Fibroblast of lung (primary cell): ENCODE data around the gene POLR2C. TPM values are rescaled to one million over a fixed set of nuclear protein-coding genes. Genes with fewer than 3 reads are reported as not detected.

Experiments used
- DNase-seq, 2 donors: peaks; one replicate each; pipeline versions ENCODE4 v3.0.0 to v3.0.0-alpha.2; 2010; ENCODE audit warnings: low read depth in 2 of 2
- H2AFZ ChIP-seq: 2 replicates; pipeline ENCODE4 v1.5.1; 2012; ENCODE audit warnings: low read length, control low read depth, inconsistent platforms
- H3K27ac ChIP-seq: 2 replicates; pipeline ENCODE4 v1.5.1; 2011; ENCODE audit warnings: low read length, control low read depth; ENCODE audit not compliant: insufficient read depth
- H3K27me3 ChIP-seq: 2 replicates; pipeline ENCODE4 v1.5.1; 2011; ENCODE audit warnings: mild to moderate bottlenecking, low read length; ENCODE audit not compliant: control insufficient read depth, insufficient read depth
- H3K36me3 ChIP-seq: 2 replicates; pipeline ENCODE4 v1.5.1; 2011; ENCODE audit warnings: low read length; ENCODE audit not compliant: control insufficient read depth, insufficient read depth
- H3K4me1 ChIP-seq: 2 replicates; pipeline ENCODE4 v1.5.1; 2011; ENCODE audit warnings: low read length; ENCODE audit not compliant: control insufficient read depth, insufficient read depth; ENCODE audit errors: extremely low read depth
- H3K4me2 ChIP-seq: 2 replicates; pipeline ENCODE4 v1.5.1; 2011; ENCODE audit warnings: low read length, control low read depth; ENCODE audit not compliant: insufficient read depth; ENCODE audit errors: extremely low read depth
- H3K4me3 ChIP-seq, 4 experiments: fragments of 200-600 bp in 1 of 4; sonication (generic) in 1 of 4; replicated peaks in 1 of 4; 2 replicates each; pipeline ENCODE4 v1.5.1; 2011 to 2016; ENCODE audit warnings: low read length in 4 of 4, low read depth in 3 of 4, mild to moderate bottlenecking in 3 of 4, control low read depth in 2 of 4, inconsistent platforms in 1 of 4, mixed read lengths in 1 of 4; ENCODE audit not compliant: insufficient read depth in 1 of 4; ENCODE audit errors: control extremely low read depth in 1 of 4
- H3K79me2 ChIP-seq: 2 replicates; pipeline ENCODE4 v1.5.1; 2012; ENCODE audit warnings: mild to moderate bottlenecking, low read length, inconsistent platforms; ENCODE audit not compliant: control insufficient read depth, insufficient read depth
- H3K9ac ChIP-seq: 2 replicates; pipeline ENCODE4 v1.5.1; 2011; ENCODE audit warnings: mild to moderate bottlenecking, low read length, control low read depth; ENCODE audit not compliant: insufficient read depth
- H3K9me3 ChIP-seq: 2 replicates; pipeline ENCODE4 v1.5.1; 2012; ENCODE audit warnings: low read depth, low read length; ENCODE audit not compliant: control insufficient read depth, insufficient read depth
- H4K20me1 ChIP-seq: 2 replicates; pipeline ENCODE4 v1.5.1; 2011; ENCODE audit warnings: low read length; ENCODE audit not compliant: control insufficient read depth, insufficient read depth; ENCODE audit errors: extremely low read depth
- EZH2 ChIP-seq: IDR thresholded peaks from 2 replicates; pipeline ENCODE4 v1.5.1; 2012; ENCODE audit warnings: low read length, control low read depth, mild to moderate bottlenecking; ENCODE audit errors: missing control alignments
- polyA plus RNA-seq, 2 donors: library from polyadenylated mRNA; depleted of rRNA in 1 of 2; stranded (reverse) in 1 of 2; unstranded in 1 of 2; fragments of >200 nt; gene quantifications; 2 replicates each; pipeline ENCODE4 v1.2.1, GENCODE V29; 2011 to 2012; ENCODE audit warnings: missing spikeins in 1 of 2
- total RNA-seq: library from RNA; depleted of rRNA; stranded (reverse); fragments of >200 nt; gene quantifications from 2 replicates; pipeline ENCODE4 v1.2.1, GENCODE V29; 2014
- TF ChIP-seq, protein P1 (sequence below), 2 donors: IDR thresholded peaks in 1 of 2; conservative IDR thresholded peaks in 1 of 2; 1 replicate in 1 of 2; 2 replicates in 1 of 2; pipeline ENCODE4 v1.5.1; 2011 to 2012; ENCODE audit warnings: low read length in 2 of 2, control low read depth in 1 of 2, inconsistent platforms in 1 of 2, low read depth in 1 of 2, mild to moderate bottlenecking in 1 of 2

The POLR2C gene
- total and polyA plus RNA-seq, 2 donors (not counting 1 experiment from before 2014, with no cell fraction given) = 84.0 to 106 TPM

DNA sequence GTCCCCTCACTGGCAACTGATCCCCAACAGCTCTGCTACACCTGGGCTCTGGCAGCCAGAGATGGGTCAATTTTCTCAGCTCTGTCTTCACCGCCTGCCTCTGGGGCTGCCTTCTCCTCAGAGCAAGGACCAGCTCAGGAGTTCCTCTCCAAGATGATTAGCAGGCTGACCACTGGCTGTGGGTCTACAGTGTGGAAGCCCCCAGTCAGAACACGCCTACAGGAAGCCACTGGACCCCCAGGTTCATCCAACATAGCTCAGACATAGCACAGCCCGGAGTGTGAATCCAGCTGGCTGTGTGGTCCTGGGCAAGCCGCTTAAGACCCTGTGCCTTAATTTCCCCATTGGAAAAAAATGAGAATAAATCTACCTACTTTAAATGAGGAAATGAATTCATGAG lies 18.9 kb downstream of the POLR2C start:
- no peak overlapping the region for H3K4me3 ChIP-seq
- no peak overlapping the region for H3K27ac ChIP-seq
- no peaks in the 10 kb centered on the region for H3K36me3 ChIP-seq
- H3K27me3 ChIP-seq = no peaks in the 10 kb centered on the region
- no peak for TF ChIP-seq EZH2
- TF ChIP-seq, protein P1, sequence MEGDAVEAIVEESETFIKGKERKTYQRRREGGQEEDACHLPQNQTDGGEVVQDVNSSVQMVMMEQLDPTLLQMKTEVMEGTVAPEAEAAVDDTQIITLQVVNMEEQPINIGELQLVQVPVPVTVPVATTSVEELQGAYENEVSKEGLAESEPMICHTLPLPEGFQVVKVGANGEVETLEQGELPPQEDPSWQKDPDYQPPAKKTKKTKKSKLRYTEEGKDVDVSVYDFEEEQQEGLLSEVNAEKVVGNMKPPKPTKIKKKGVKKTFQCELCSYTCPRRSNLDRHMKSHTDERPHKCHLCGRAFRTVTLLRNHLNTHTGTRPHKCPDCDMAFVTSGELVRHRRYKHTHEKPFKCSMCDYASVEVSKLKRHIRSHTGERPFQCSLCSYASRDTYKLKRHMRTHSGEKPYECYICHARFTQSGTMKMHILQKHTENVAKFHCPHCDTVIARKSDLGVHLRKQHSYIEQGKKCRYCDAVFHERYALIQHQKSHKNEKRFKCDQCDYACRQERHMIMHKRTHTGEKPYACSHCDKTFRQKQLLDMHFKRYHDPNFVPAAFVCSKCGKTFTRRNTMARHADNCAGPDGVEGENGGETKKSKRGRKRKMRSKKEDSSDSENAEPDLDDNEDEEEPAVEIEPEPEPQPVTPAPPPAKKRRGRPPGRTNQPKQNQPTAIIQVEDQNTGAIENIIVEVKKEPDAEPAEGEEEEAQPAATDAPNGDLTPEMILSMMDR (conservative IDR thresholded peaks at IDR 0.05 in 1 of 2, IDR thresholded peaks at IDR 0.05 in 1 of 2; ENCODE audit: low read depth in 1 of 2, low read length in 2 of 2) = no peak
- H3K79me2 ChIP-seq = no peaks in the 10 kb centered on the region
- H4K20me1 ChIP-seq = no peaks in the 10 kb centered on the region
- no peaks in the 10 kb centered on the region for H3K9me3 ChIP-seq
- DNase-seq = no peak
- no peak overlapping the region for H3K9ac ChIP-seq
- H3K4me1 ChIP-seq = peaks cover 16% of the 10 kb centered on the region
- no peak overlapping the region for H2AFZ ChIP-seq
- H3K4me2 ChIP-seq = no peak overlapping the region

DNA sequence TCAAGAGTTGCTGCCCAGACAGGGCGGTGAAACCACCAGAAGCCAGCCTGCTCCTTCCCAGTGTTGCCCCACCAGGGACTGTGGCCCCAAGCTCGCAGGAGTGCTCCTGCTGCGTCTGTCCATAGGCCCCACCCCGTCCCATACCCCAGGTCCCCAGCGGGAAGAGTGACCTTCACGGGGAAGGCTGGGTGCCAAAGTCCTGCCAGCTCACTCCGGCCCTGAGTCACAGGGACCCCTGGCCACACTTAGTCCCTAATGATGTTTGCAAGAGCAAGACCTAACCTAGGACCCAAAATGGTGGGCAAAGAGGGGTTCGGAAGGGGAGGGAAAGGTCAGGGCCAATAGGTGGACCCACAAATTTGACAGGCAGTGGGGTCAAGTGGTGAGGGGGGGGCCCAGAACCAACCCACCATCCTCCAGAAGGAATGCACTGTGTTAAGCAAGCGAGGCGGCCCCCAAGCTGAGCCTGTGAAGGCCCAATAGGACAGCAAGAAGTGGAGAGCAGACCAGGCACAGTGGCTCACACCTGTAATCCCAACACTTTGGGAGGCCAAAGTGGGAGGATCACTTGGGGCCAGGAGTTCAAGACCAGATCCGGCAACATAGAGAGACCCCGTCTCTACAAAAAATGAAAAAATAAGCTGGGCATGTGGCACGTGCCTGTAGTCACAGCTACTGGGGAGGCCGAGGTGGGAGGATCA lies 20.5 kb downstream of the POLR2C start:
- Histone ChIP-seq H3K9ac (no peak overlapping the region), H3K79me2 (no peaks in the 10 kb centered on the region)

DNA sequence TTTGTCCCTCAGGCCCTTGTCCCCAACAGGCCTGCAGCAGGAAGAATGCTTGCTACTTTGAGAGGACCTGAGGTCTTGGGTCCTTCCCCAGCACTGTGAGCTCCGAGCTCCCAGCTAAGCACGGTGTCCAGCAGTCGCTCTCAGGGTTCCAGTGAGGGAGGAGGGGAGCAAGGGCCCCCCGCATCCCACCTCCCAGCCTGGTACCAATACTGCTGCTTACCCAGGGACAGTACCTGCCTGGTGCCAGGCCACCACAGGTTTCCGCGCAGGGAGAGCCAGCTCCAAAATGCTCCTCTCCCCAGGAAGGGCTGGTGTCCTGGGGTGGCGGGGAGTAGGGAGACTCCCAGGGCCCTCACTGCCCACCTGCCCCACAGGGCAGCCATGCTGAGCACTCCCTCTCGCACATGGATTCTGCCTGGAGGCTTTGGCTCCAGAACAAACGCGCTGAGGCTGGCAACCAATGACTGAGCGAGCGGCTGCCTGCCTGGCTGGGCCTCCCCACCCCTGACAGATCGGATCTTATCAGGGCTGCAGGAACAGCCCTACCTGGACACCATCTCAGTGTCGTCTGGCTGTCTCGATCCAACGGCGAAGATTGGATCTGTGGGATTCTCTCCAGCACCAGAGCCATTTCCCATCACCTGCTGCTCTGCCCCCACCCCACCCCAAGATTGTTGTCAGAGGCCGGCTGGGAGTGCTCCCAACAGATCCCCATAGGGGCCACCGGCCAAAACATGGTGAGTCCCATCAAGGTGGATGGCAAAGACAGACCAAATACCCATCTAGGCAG lies 21.4 kb downstream of the POLR2C start:
- H3K36me3 ChIP-seq = no peaks in the 10 kb centered on the region
- no peak for TF ChIP-seq EZH2
- TF ChIP-seq, protein P1 (conservative IDR thresholded peaks at IDR 0.05 in 1 of 2, IDR thresholded peaks at IDR 0.05 in 1 of 2; ENCODE audit: low read depth in 1 of 2, low read length in 2 of 2) = no peak
- no peak overlapping the region for H3K9ac ChIP-seq
- H4K20me1 ChIP-seq = no peaks in the 10 kb centered on the region
- H2AFZ ChIP-seq = no peak overlapping the region
- no peak overlapping the region for H3K4me3 ChIP-seq
- H3K27me3 ChIP-seq = no peaks in the 10 kb centered on the region
- no peaks in the 10 kb centered on the region for H3K79me2 ChIP-seq
- H3K4me1 ChIP-seq = peaks cover 11% of the 10 kb centered on the region
- no peaks in the 10 kb centered on the region for H3K9me3 ChIP-seq
- DNase-seq = no peak
- H3K27ac ChIP-seq = no peak overlapping the region
- no peak overlapping the region for H3K4me2 ChIP-seq

More for the DNA sequence above, 20.5 kb downstream of the POLR2C start:
- DNase-seq = no peak
- H3K36me3 ChIP-seq = no peaks in the 10 kb centered on the region
- no peak overlapping the region for H3K4me2 ChIP-seq
- H3K4me1 ChIP-seq = peaks cover 16% of the 10 kb centered on the region
- no peak overlapping the region for H2AFZ ChIP-seq
- no peak overlapping the region for H3K4me3 ChIP-seq
- no peak for TF ChIP-seq EZH2
- TF ChIP-seq, protein P1 (conservative IDR thresholded peaks at IDR 0.05 in 1 of 2, IDR thresholded peaks at IDR 0.05 in 1 of 2; ENCODE audit: low read depth in 1 of 2, low read length in 2 of 2) = no peak
- H3K27ac ChIP-seq = no peak overlapping the region
- H3K27me3 ChIP-seq = no peaks in the 10 kb centered on the region
- H4K20me1 ChIP-seq = no peaks in the 10 kb centered on the region
- H3K9me3 ChIP-seq = no peaks in the 10 kb centered on the region
